ENCODE measurements around the gene HIC2.
"Not testable (repeated sequence)": the region's sequence is repeated elsewhere in the genome, so short reads cannot be mapped to it uniquely, and the experiment has no call there.

DNA sequence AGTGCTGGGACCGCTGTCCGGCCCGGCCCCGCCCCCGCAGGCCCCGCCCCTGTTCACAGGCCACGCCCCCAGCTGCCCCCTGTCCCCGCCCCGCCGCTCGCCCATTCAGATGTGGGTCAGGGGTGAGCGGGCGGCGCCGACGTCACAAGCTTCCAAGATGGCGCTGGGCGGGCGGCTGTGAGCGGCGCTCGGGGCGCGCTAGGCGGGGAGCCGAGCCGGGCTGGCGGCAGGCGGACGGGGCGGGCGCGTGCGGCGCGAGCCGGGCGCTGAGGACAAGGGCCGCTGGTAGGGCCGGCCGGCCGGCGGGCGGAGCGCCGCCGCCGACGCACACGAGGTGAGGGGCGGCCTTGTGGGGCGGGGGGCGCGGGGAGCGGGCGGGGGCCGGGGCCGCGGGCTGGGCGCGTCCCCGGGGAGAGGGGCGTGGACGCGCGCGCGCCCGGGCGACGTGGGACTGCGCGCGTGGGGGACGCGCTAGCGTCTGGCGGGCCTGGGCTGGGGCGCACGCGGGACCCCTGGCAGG, at the start of gene HIC2:
- TF ChIP-seq YY1, ZFP37 (tag by site-specific recombination; IDR thresholded peaks at IDR 0.05): not testable (repeated sequence)
- TF ChIP-seq, protein P1, sequence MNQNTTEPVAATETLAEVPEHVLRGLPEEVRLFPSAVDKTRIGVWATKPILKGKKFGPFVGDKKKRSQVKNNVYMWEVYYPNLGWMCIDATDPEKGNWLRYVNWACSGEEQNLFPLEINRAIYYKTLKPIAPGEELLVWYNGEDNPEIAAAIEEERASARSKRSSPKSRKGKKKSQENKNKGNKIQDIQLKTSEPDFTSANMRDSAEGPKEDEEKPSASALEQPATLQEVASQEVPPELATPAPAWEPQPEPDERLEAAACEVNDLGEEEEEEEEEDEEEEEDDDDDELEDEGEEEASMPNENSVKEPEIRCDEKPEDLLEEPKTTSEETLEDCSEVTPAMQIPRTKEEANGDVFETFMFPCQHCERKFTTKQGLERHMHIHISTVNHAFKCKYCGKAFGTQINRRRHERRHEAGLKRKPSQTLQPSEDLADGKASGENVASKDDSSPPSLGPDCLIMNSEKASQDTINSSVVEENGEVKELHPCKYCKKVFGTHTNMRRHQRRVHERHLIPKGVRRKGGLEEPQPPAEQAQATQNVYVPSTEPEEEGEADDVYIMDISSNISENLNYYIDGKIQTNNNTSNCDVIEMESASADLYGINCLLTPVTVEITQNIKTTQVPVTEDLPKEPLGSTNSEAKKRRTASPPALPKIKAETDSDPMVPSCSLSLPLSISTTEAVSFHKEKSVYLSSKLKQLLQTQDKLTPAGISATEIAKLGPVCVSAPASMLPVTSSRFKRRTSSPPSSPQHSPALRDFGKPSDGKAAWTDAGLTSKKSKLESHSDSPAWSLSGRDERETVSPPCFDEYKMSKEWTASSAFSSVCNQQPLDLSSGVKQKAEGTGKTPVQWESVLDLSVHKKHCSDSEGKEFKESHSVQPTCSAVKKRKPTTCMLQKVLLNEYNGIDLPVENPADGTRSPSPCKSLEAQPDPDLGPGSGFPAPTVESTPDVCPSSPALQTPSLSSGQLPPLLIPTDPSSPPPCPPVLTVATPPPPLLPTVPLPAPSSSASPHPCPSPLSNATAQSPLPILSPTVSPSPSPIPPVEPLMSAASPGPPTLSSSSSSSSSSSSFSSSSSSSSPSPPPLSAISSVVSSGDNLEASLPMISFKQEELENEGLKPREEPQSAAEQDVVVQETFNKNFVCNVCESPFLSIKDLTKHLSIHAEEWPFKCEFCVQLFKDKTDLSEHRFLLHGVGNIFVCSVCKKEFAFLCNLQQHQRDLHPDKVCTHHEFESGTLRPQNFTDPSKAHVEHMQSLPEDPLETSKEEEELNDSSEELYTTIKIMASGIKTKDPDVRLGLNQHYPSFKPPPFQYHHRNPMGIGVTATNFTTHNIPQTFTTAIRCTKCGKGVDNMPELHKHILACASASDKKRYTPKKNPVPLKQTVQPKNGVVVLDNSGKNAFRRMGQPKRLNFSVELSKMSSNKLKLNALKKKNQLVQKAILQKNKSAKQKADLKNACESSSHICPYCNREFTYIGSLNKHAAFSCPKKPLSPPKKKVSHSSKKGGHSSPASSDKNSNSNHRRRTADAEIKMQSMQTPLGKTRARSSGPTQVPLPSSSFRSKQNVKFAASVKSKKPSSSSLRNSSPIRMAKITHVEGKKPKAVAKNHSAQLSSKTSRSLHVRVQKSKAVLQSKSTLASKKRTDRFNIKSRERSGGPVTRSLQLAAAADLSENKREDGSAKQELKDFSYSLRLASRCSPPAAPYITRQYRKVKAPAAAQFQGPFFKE (tag by site-specific recombination; IDR thresholded peaks at IDR 0.05; ENCODE audit: borderline replicate concordance), result not testable (repeated sequence)
- TF ChIP-seq, protein P2, sequence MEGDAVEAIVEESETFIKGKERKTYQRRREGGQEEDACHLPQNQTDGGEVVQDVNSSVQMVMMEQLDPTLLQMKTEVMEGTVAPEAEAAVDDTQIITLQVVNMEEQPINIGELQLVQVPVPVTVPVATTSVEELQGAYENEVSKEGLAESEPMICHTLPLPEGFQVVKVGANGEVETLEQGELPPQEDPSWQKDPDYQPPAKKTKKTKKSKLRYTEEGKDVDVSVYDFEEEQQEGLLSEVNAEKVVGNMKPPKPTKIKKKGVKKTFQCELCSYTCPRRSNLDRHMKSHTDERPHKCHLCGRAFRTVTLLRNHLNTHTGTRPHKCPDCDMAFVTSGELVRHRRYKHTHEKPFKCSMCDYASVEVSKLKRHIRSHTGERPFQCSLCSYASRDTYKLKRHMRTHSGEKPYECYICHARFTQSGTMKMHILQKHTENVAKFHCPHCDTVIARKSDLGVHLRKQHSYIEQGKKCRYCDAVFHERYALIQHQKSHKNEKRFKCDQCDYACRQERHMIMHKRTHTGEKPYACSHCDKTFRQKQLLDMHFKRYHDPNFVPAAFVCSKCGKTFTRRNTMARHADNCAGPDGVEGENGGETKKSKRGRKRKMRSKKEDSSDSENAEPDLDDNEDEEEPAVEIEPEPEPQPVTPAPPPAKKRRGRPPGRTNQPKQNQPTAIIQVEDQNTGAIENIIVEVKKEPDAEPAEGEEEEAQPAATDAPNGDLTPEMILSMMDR (tag by site-specific recombination; IDR thresholded peaks at IDR 0.05), result not testable (repeated sequence)

Data from HEK293 (cell line).